Measurements from ENCODE around the gene BRIX1.

GRCh38 chr5:34881246-34881645 is 34.3 kb upstream of the BRIX1 start:
- TF ChIP-seq CTCF (IDR thresholded peaks at IDR 0.05; ENCODE audit: borderline replicate concordance, extremely low read depth, low read length, poor library complexity, severe bottlenecking) = no peak
- TF ChIP-seq EZH2 (IDR thresholded peaks at IDR 0.05; ENCODE audit: borderline replicate concordance, low read depth, low read length, severe bottlenecking) = no peak

Data from DND-41 (cell line).